HepG2 (cell line): ENCODE results near the gene PRKAR1B. TPM values are rescaled to one million over a fixed set of nuclear protein-coding genes. Genes with fewer than 3 reads are reported as not detected.

ENCODE experiments used
- ATAC-seq: fragments of 200-7000 bp; cut with Tn5 transposase; 3 replicates; pipeline ENCODE4 v1.9.1; 2020; ENCODE audit warnings: mild to moderate bottlenecking, moderate library complexity
- BruUV-seq: library from RNA; stranded (reverse); fragments of 400-500 nt; replicated peaks from 2 replicates; lab custom pipeline; 2021; lab: Mats Ljungman, UMichigan
- CTCF ChIA-PET: fragments of 300-600 bp; formaldehyde crosslinking; extraction: SDS; loops from one replicate; lab custom pipeline; 2021; ENCODE audit warnings: low total read pairs, inconsistent platforms, low intra/inter-chr PET ratio; lab: Yijun Ruan, JAX
- POLR2A ChIA-PET: fragments of 350-600 bp; sonication (Branson Sonifier 250); formaldehyde crosslinking; loops from one replicate; lab custom pipeline; 2020; ENCODE audit warnings: antibody characterized with exemption, inconsistent platforms; lab: Yijun Ruan, JAX
- DNase-seq: peaks from one replicate; pipeline ENCODE4 v3.0.0-alpha.2; 2015; ENCODE audit warnings: low spot score
- FAIRE-seq: peaks from 3 replicates; lab custom pipeline; 2011; peaks lifted over from hg19 to GRCh38; lab: Jason Lieb, UNC
- H2AFZ ChIP-seq: one replicate; pipeline ENCODE4 v1.6.1; 2011; ENCODE audit warnings: low read length, inconsistent platforms
- H3K27ac ChIP-seq: fragments of 300-600 bp; 3 replicates; pipeline ENCODE4 v1.8.0; 2011; ENCODE audit warnings: mixed run types, mild to moderate bottlenecking, mixed read lengths, low read length, inconsistent platforms; ENCODE audit not compliant: insufficient read depth; ENCODE audit errors: extremely low read length
- H3K27me3 ChIP-seq, 2 experiments: fragments of 200-600 bp in 1 of 2; 2 replicates in 1 of 2; 3 replicates in 1 of 2; pipeline versions ENCODE4 v1.6.0 to v1.8.0; 2011; ENCODE audit warnings: low read length in 2 of 2, mild to moderate bottlenecking in 2 of 2, moderate library complexity in 2 of 2, inconsistent platforms in 1 of 2; ENCODE audit not compliant: insufficient read depth in 2 of 2, control insufficient read depth in 1 of 2
- H3K36me3 ChIP-seq, 2 experiments: fragments of 200-600 bp in 1 of 2; replicated peaks in 1 of 2; 2 replicates in 1 of 2; 3 replicates in 1 of 2; pipeline versions ENCODE4 v1.5.1 to v1.8.0; 2011; ENCODE audit warnings: low read length in 2 of 2, inconsistent platforms in 1 of 2; ENCODE audit not compliant: insufficient read depth in 2 of 2, control insufficient read depth in 1 of 2
- H3K4me1 ChIP-seq: 2 replicates; pipeline ENCODE4 v1.5.1; 2012; ENCODE audit warnings: low read length, inconsistent platforms; ENCODE audit not compliant: insufficient read depth
- H3K4me2 ChIP-seq: 2 replicates; pipeline ENCODE4 v1.6.0; 2011; ENCODE audit warnings: low read depth, low read length, inconsistent platforms
- H3K4me3 ChIP-seq, 3 experiments: fragments of 200-600 bp in 1 of 3; sonication (generic), shearing (Covaris generic) in 1 of 3; replicated peaks in 1 of 3; 2 replicates each; pipeline ENCODE4 v1.5.1; 2011 to 2016; ENCODE audit warnings: low read length in 3 of 3, inconsistent platforms in 2 of 3, low read depth in 2 of 3, mild to moderate bottlenecking in 2 of 3, control low read depth in 1 of 3, mixed read lengths in 1 of 3; ENCODE audit not compliant: insufficient read depth in 1 of 3
- H3K79me2 ChIP-seq: one replicate; pipeline ENCODE4 v1.6.1; 2011; ENCODE audit warnings: low read length, inconsistent platforms; ENCODE audit not compliant: insufficient read depth
- H3K9ac ChIP-seq: 2 replicates; pipeline ENCODE4 v1.6.0; 2011; ENCODE audit warnings: mild to moderate bottlenecking, low read depth, low read length, inconsistent platforms; ENCODE audit not compliant: insufficient read depth
- H3K9me3 ChIP-seq: 2 replicates; pipeline ENCODE4 v1.5.1; 2012; ENCODE audit warnings: mild to moderate bottlenecking, low read length
- H4K20me1 ChIP-seq: 2 replicates; pipeline ENCODE4 v1.6.0; 2011; ENCODE audit warnings: inconsistent platforms, mild to moderate bottlenecking, low read length, moderate library complexity; ENCODE audit not compliant: insufficient read depth
- KDM2A ChIP-seq: sonication (generic); formaldehyde crosslinking; IDR thresholded peaks from 2 replicates; pipeline ENCODE4 v1.4.0; 2020; ENCODE audit warnings: low read depth, missing genetic modification reagents, borderline replicate concordance
- PHF5A ChIP-seq: IDR thresholded peaks from one replicate; pipeline ENCODE4 v1.6.1; 2018; ENCODE audit warnings: low read depth, missing genetic modification reagents; ENCODE audit not compliant: unreplicated experiment
- RFX1 ChIP-seq: fragments of 450-650 bp; IDR thresholded peaks from 2 replicates; pipeline ENCODE4 v1.6.1; 2017
- ZBTB44 ChIP-seq: sonication (generic); formaldehyde crosslinking; IDR thresholded peaks from 2 replicates; pipeline ENCODE4 v1.4.0; 2020; ENCODE audit warnings: missing genetic modification reagents
- ZNF441 ChIP-seq: sonication (generic); formaldehyde crosslinking; IDR thresholded peaks from 2 replicates; pipeline ENCODE4 v1.7.0; 2021; ENCODE audit warnings: missing genetic modification reagents, borderline replicate concordance
- ZNF839 ChIP-seq: sonication (generic); formaldehyde crosslinking; IDR thresholded peaks from 2 replicates; pipeline ENCODE4 v1.4.0; 2020; ENCODE audit warnings: missing genetic modification reagents, mild to moderate bottlenecking, borderline replicate concordance
- WGBS: methylation state at CpG from one replicate; pipeline ENCODE4 v1.1.6; 2017; ENCODE audit warnings: low lambda C conversion rate; 5-methylcytosine and 5-hydroxymethylcytosine counted together
- in situ Hi-C: cut with HindIII; loops from 2 replicates; pipeline ENCODE4 v1.10.0; 2017; ENCODE audit warnings: low pct_unique_long_range_greater_than_20kb; ENCODE audit not compliant: extremely low pct_ligation_motif_present
- intact Hi-C: fragments of 100-400 bp; cut with micrococcal nuclease; formaldehyde crosslinking; loops from one replicate; pipeline ENCODE4 v1.10.0; 2022; ENCODE audit not compliant: unreplicated experiment
- polyA plus RNA-seq, 8 experiments: library from polyadenylated mRNA; depleted of rRNA in 3 of 8; stranded (reverse) in 7 of 8; unstranded in 1 of 8; fragments of >200 nt; fragmentation: Illumina TruSeq in 4 of 8; extraction: Trizol in 4 of 8; gene quantifications; 2 replicates each; pipeline versions ENCODE4 v1.2.1 to v1.2.3, GENCODE V29; 2011 to 2016; ENCODE audit warnings: low read depth in 4 of 8, missing spikeins in 1 of 8, mixed read lengths in 1 of 8; ENCODE audit not compliant: insufficient read depth in 1 of 8
- total RNA-seq, 5 experiments: library from RNA; depleted of rRNA; stranded (reverse); fragments of >200 nt; fragmentation: Illumina TruSeq; extraction: Trizol; gene quantifications; 2 replicates each; pipeline ENCODE4 v1.2.3, GENCODE V29; 2016; ENCODE audit warnings: low read depth in 1 of 5

The PRKAR1B gene
- total and polyA plus RNA-seq, 2 of the 13 experiments (the other 11 are each of a cell fraction or from before 2014, with no cell fraction given), result 7.9 to 28.2 TPM

GRCh38 chr7:691361-692045 lies 35.6 kb downstream of the PRKAR1B start:
- Histone ChIP-seq H3K4me3 (no peak overlapping the region), H3K27me3 (no peaks in the 10 kb centered on the region), H3K79me2 (no peaks in the 10 kb centered on the region), H4K20me1 (no peaks in the 10 kb centered on the region), H3K9ac (no peak overlapping the region), H2AFZ (no peak overlapping the region), H3K9me3 (peaks cover 3% of the 10 kb centered on the region), H3K36me3 (peaks cover 0 to 2% of the 10 kb centered on the region in 2 experiments; a peak in 1 of 5 replicates), H3K27ac (no peak overlapping the region), H3K4me2 (no peak overlapping the region), H3K4me1 (no peaks in the 10 kb centered on the region)
- ChIA-PET CTCF (no interaction called here), POLR2A (no interaction called here)
- 95% methylated on average over 21 of the region's 25 CpGs for WGBS
- in situ Hi-C loops (no loop called here), intact Hi-C loops (no loop called here)
- no TSS peak for BruUV-seq
- TF ChIP-seq PHF5A (no peak), ZBTB44 (CRISPR knock-in tag) (no peak), RFX1 (peak; percentile 35; the same call in 1 of the 2 replicates)
- ATAC-seq (no peak), FAIRE-seq (no peak), DNase-seq (no peak)

GRCh38 chr7:690478-691360 lies 36.4 kb downstream of the PRKAR1B start:
- FAIRE-seq, result no peak
- WGBS, result 97% methylated on average over 19 of the region's 27 CpGs
- H3K4me3 ChIP-seq, result no peak overlapping the region
- no peak for TF ChIP-seq ZNF839 (CRISPR knock-in tag)
- TF ChIP-seq ZNF441 (CRISPR knock-in tag), result no peak
- no peak for TF ChIP-seq KDM2A (CRISPR knock-in tag)
- TF ChIP-seq, all 625 proteins: peak for 0
- intact Hi-C loops, result no loop called here
- in situ Hi-C loops, result no loop called here
- H3K4me1 ChIP-seq, result no peaks in the 10 kb centered on the region
- ChIA-PET CTCF (no interaction called here), POLR2A (no interaction called here)
- no peaks in the 10 kb centered on the region for H3K27me3 ChIP-seq
- no peaks in the 10 kb centered on the region; a peak in 1 of 5 replicates for H3K36me3 ChIP-seq
- DNase-seq, result no peak
- no peak overlapping the region for H3K4me2 ChIP-seq
- no peaks in the 10 kb centered on the region for H3K79me2 ChIP-seq
- H3K9ac ChIP-seq, result no peak overlapping the region
- no peak overlapping the region for H3K27ac ChIP-seq
- no peak for ATAC-seq
- no peaks in the 10 kb centered on the region for H4K20me1 ChIP-seq
- BruUV-seq, result no TSS peak
- H3K9me3 ChIP-seq, result peaks cover 11% of the 10 kb centered on the region
- H2AFZ ChIP-seq, result no peak overlapping the region
